GM19240 (cell line): ENCODE data around the gene RAB44.

ENCODE experiments used
- DNase-seq: peaks from one replicate; pipeline ENCODE4 v3.0.0; 2011; ENCODE audit warnings: low spot score; ENCODE audit not compliant: insufficient read length

The RAB44 gene

GRCh38 chr6:36729161-36729524 lies 31.5 kb downstream of the RAB44 start:
- no peak for DNase-seq

- no peak for DNase-seq
Observed at GRCh38 chr6:36730424-36731380, 33.1 kb downstream of the RAB44 start.

GRCh38 chr6:36731622-36732310 lies 34.1 kb downstream of the RAB44 start:
- no peak for DNase-seq

GRCh38 chr6:36733300-36733699 lies 35.7 kb downstream of the RAB44 start:
- no peak for DNase-seq

- DNase-seq: no peak
Observed at GRCh38 chr6:36734486-36735060, 36.9 kb downstream of the RAB44 start.

GRCh38 chr6:36735110-36736071 lies 37.8 kb downstream of the RAB44 start:
- DNase-seq: no peak

GRCh38 chr6:36737043-36737785 lies 39.6 kb downstream of the RAB44 start:
- DNase-seq: no peak

- DNase-seq: no peak
Observed at GRCh38 chr6:36738108-36738507, 40.5 kb downstream of the RAB44 start.

- DNase-seq: no peak
Observed at GRCh38 chr6:36739947-36740817, 42.6 kb downstream of the RAB44 start.

- DNase-seq: no peak
Observed at GRCh38 chr6:36740818-36741179, 43.2 kb downstream of the RAB44 start.

- DNase-seq: no peak
Observed at GRCh38 chr6:36742146-36742545, 44.5 kb downstream of the RAB44 start.

GRCh38 chr6:36743032-36743431 lies 45.4 kb downstream of the RAB44 start:
- no peak for DNase-seq

GRCh38 chr6:36743538-36744303 lies 46.1 kb downstream of the RAB44 start:
- DNase-seq: no peak

- DNase-seq: no peak
Observed at GRCh38 chr6:36744304-36744673, 46.7 kb downstream of the RAB44 start.

- DNase-seq: no peak
Observed at GRCh38 chr6:36745283-36745682, 47.7 kb downstream of the RAB44 start.

- DNase-seq: no peak
Observed at GRCh38 chr6:36745836-36746235, 48.2 kb downstream of the RAB44 start.

GRCh38 chr6:36746251-36746650 lies 48.6 kb downstream of the RAB44 start:
- no peak for DNase-seq

- DNase-seq: no peak
Observed at GRCh38 chr6:36749829-36750489, 52.3 kb downstream of the RAB44 start.
